OCI-LY7 (cell line): ENCODE results near the gene SNRPB. TPM values are rescaled to one million over a fixed set of nuclear protein-coding genes. Genes with fewer than 3 reads are reported as not detected.

Experiments used
- BruUV-seq: library from RNA; stranded (reverse); fragments of 400-500 nt; replicated peaks from 2 replicates; lab custom pipeline; 2021; lab: Mats Ljungman, UMichigan
- CTCF ChIA-PET: fragments of 300-600 bp; sonication (Branson Sonifier 250); formaldehyde crosslinking; loops from one replicate; lab custom pipeline; 2022; ENCODE audit warnings: antibody characterized with exemption; ENCODE audit not compliant: unreplicated experiment; lab: Charles Lee
- POLR2A ChIA-PET: fragments of 300-600 bp; sonication (Branson Sonifier 250); formaldehyde crosslinking; loops from one replicate; lab custom pipeline; 2022; ENCODE audit warnings: antibody characterized with exemption; lab: Charles Lee
- DNase-seq: peaks from one replicate; pipeline ENCODE4 v3.0.0-alpha.2; 2015; ENCODE audit warnings: low spot score
- H2AFZ ChIP-seq: fragments of 200-600 bp; sonication (generic), shearing (Covaris generic); 2 replicates; pipeline ENCODE4 v1.6.1; 2014; ENCODE audit warnings: mild to moderate bottlenecking, antibody characterized with exemption, low read length, moderate library complexity
- H3K27ac ChIP-seq: fragments of 200-600 bp; sonication (generic); 2 replicates; pipeline ENCODE4 v1.5.1; 2014; ENCODE audit warnings: mixed run types, low read depth, mild to moderate bottlenecking, moderate library complexity, low read length, inconsistent platforms; ENCODE audit not compliant: poor library complexity, severe bottlenecking
- H3K36me3 ChIP-seq: fragments of 200-600 bp; sonication (generic); 2 replicates; pipeline ENCODE4 v1.6.1; 2014; ENCODE audit warnings: mild to moderate bottlenecking, antibody characterized with exemption, low read length, moderate library complexity, mixed read lengths; ENCODE audit not compliant: insufficient read depth
- H3K4me1 ChIP-seq: fragments of 200-600 bp; sonication (generic); 2 replicates; pipeline ENCODE4 v1.5.1; 2014; ENCODE audit warnings: mild to moderate bottlenecking, low read length; ENCODE audit not compliant: insufficient read depth, poor library complexity, severe bottlenecking
- H3K4me2 ChIP-seq: fragments of 200-600 bp; sonication (generic); 2 replicates; pipeline ENCODE4 v1.6.1; 2014; ENCODE audit warnings: mild to moderate bottlenecking, low read length
- H3K4me3 ChIP-seq: fragments of 200-600 bp; sonication (generic); 2 replicates; pipeline ENCODE4 v1.5.1; 2014; ENCODE audit warnings: mild to moderate bottlenecking, low read depth, low read length; ENCODE audit not compliant: poor library complexity, severe bottlenecking
- H3K79me2 ChIP-seq: fragments of 200-600 bp; sonication (generic); 2 replicates; pipeline ENCODE4 v1.6.1; 2016; ENCODE audit warnings: low read depth, mild to moderate bottlenecking, low read length, moderate library complexity, mixed read lengths; ENCODE audit not compliant: insufficient read depth
- H3K9me2 ChIP-seq: fragments of 200-600 bp; sonication (generic); 2 replicates; pipeline ENCODE4 v1.6.1; 2016; ENCODE audit warnings: mild to moderate bottlenecking, low read length, mixed read lengths; ENCODE audit not compliant: insufficient read depth
- H3K9me3 ChIP-seq: fragments of 200-600 bp; sonication (generic); 2 replicates; pipeline ENCODE4 v1.6.1; 2014; ENCODE audit warnings: mild to moderate bottlenecking, mixed run types, low read length, mixed read lengths
- H4K20me1 ChIP-seq: fragments of 200-600 bp; sonication (generic); 2 replicates; pipeline ENCODE4 v1.6.1; 2014; ENCODE audit warnings: mild to moderate bottlenecking, antibody characterized with exemption, low read length, moderate library complexity, mixed read lengths; ENCODE audit not compliant: insufficient read depth
- CTCF ChIP-seq: fragments of 200-600 bp; sonication (generic); conservative IDR thresholded peaks from 2 replicates; pipeline ENCODE4 v1.5.1; 2014; ENCODE audit warnings: mild to moderate bottlenecking, antibody characterized with exemption, low read length, moderate library complexity, mixed read lengths
- EZH2phosphoT487 ChIP-seq: fragments of 200-600 bp; sonication (generic); IDR thresholded peaks from 2 replicates; pipeline ENCODE4 v1.6.1; 2018; ENCODE audit warnings: low read depth, borderline replicate concordance, mild to moderate bottlenecking, mixed run types, antibody characterized with exemption, low read length, moderate library complexity, mixed read lengths
- intact Hi-C: fragments of 100-400 bp; cut with micrococcal nuclease; formaldehyde crosslinking; loops from one replicate; pipeline ENCODE4 v1.10.0; 2022; ENCODE audit not compliant: unreplicated experiment
- total RNA-seq, 2 experiments: library from RNA; depleted of rRNA in 1 of 2; stranded (reverse); fragments of >200 nt in 1 of 2; shearing (Covaris generic) in 1 of 2; gene quantifications; 2 replicates each; pipeline ENCODE4 v1.2.3, GENCODE V29; 2014 to 2022

The SNRPB gene
- total RNA-seq, 2 experiments from 2014 or later: 351 to 516 TPM

- H4K20me1 ChIP-seq: no peaks in the 10 kb centered on the region
- no peak for DNase-seq
- intact Hi-C loops: no loop called here
- H3K4me2 ChIP-seq: no peak overlapping the region
- no peaks in the 10 kb centered on the region for H3K4me1 ChIP-seq
- no peak overlapping the region for H2AFZ ChIP-seq
- peaks cover 9% of the 10 kb centered on the region; the same call in 1 of the 2 replicates for H3K9me3 ChIP-seq
- POLR2A ChIA-PET: interaction anchor here (0.6 kb wide), 1 partner anchor 12 kb away, joined by 4 read pairs; no protein-coding TSS in a partner anchor
- no peaks in the 10 kb centered on the region for H3K79me2 ChIP-seq
- CTCF ChIA-PET: no interaction called here
- H3K36me3 ChIP-seq: peaks cover 75% of the 10 kb centered on the region
- TF ChIP-seq EZH2phosphoT487: no peak
- TF ChIP-seq CTCF: no peak
- H3K9me2 ChIP-seq: no peaks in the 10 kb centered on the region
- no peak overlapping the region for H3K27ac ChIP-seq
- no peak overlapping the region for H3K4me3 ChIP-seq
- no TSS peak for BruUV-seq
Observed at GRCh38 chr20:2483504-2483903, 12.9 kb upstream of the SNRPB start.

GRCh38 chr20:2480381-2480780 lies 9.8 kb upstream of the SNRPB start:
- Histone ChIP-seq H3K4me3 (no peak overlapping the region), H3K79me2 (no peaks in the 10 kb centered on the region), H2AFZ (no peak overlapping the region), H3K4me2 (no peak overlapping the region), H3K36me3 (peaks cover 48% of the 10 kb centered on the region), H4K20me1 (no peaks in the 10 kb centered on the region), H3K27ac (no peak overlapping the region), H3K9me3 (peaks cover 9% of the 10 kb centered on the region; the same call in 1 of the 2 replicates), H3K4me1 (no peaks in the 10 kb centered on the region), H3K9me2 (no peaks in the 10 kb centered on the region)
- POLR2A ChIA-PET: no interaction called here
- CTCF ChIA-PET: no interaction called here
- TF ChIP-seq EZH2phosphoT487 (no peak), CTCF (no peak)
- intact Hi-C loops: no loop called here
- DNase-seq: no peak
- BruUV-seq: no TSS peak

- intact Hi-C loops: no loop called here
- Histone ChIP-seq H3K27ac (no peak overlapping the region), H3K4me2 (no peak overlapping the region), H3K9me2 (no peaks in the 10 kb centered on the region), H4K20me1 (no peaks in the 10 kb centered on the region), H3K4me1 (peaks cover 9% of the 10 kb centered on the region), H3K36me3 (peaks cover 20% of the 10 kb centered on the region), H3K9me3 (peaks cover 9% of the 10 kb centered on the region; the same call in 1 of the 2 replicates), H3K79me2 (no peaks in the 10 kb centered on the region), H3K4me3 (no peak overlapping the region), H2AFZ (no peak overlapping the region)
- no peak for TF ChIP-seq EZH2phosphoT487
- TF ChIP-seq CTCF: peak; percentile 60
- CTCF ChIA-PET: interaction anchor here (0.5 kb wide), 1 partner anchor 128 kb away, joined by 4 read pairs; no protein-coding TSS in a partner anchor
- BruUV-seq: no TSS peak
- POLR2A ChIA-PET: no interaction called here
- DNase-seq: no peak
Observed at GRCh38 chr20:2476742-2477615, 6.4 kb upstream of the SNRPB start.
